GM18499 (cell line): ENCODE results near the gene EXOC8.
"Not testable (repeated sequence)": the region's sequence is repeated elsewhere in the genome, so short reads cannot be mapped to it uniquely, and the experiment has no call there.

Source experiments
- ATAC-seq: cut with Tn5 transposase; IDR thresholded peaks from one replicate; pipeline ENCODE4 v1.9.1; 2021; ENCODE audit warnings: moderate number of reproducible peaks; ENCODE audit not compliant: insufficient read depth, unreplicated experiment

The EXOC8 gene

GRCh38 chr1:231354330-231355020 is 16.8 kb upstream of the EXOC8 start:
- ATAC-seq: no peak

GRCh38 chr1:231353086-231353485 is 15.4 kb upstream of the EXOC8 start:
- ATAC-seq: no peak

GRCh38 chr1:231351816-231352215 is 14.2 kb upstream of the EXOC8 start:
- no peak for ATAC-seq

GRCh38 chr1:231348856-231349255 is 11.2 kb upstream of the EXOC8 start:
- not testable (repeated sequence) for ATAC-seq

GRCh38 chr1:231348442-231348841 is 10.8 kb upstream of the EXOC8 start:
- no peak for ATAC-seq

GRCh38 chr1:231347961-231348360 is 10.3 kb upstream of the EXOC8 start:
- ATAC-seq: no peak

- no peak for ATAC-seq
Observed at GRCh38 chr1:231340328-231341013, 2.8 kb upstream of the EXOC8 start.

- ATAC-seq: no peak
Observed at GRCh38 chr1:231338270-231339128, 847 bp upstream of the EXOC8 start, which contains the start of gene SPRTN. SPRTN (plus strand) TSS chr1:231338293; CDS start chr1:231338384, 91 bp downstream.

- ATAC-seq: no peak
Observed at GRCh38 chr1:231337043-231337471, 595 bp downstream of the EXOC8 start.

- ATAC-seq: no peak
Observed at GRCh38 chr1:231335663-231336602, 1.7 kb downstream of the EXOC8 start.

- no peak for ATAC-seq
Observed at GRCh38 chr1:231334952-231335351, 2.7 kb downstream of the EXOC8 start.

- ATAC-seq: no peak
Observed at GRCh38 chr1:231334079-231334666, 3.5 kb downstream of the EXOC8 start.

GRCh38 chr1:231332761-231333160 is 4.9 kb downstream of the EXOC8 start:
- no peak for ATAC-seq

- no peak for ATAC-seq
Observed at GRCh38 chr1:231329483-231329882, 8.2 kb downstream of the EXOC8 start.

- ATAC-seq: no peak
Observed at GRCh38 chr1:231327617-231328016, 10.0 kb downstream of the EXOC8 start.

GRCh38 chr1:231326248-231326647 is 11.4 kb downstream of the EXOC8 start:
- ATAC-seq: no peak

- no peak for ATAC-seq
Observed at GRCh38 chr1:231324660-231325059, 13.0 kb downstream of the EXOC8 start.

- no peak for ATAC-seq
Observed at GRCh38 chr1:231322880-231323530, 14.6 kb downstream of the EXOC8 start.

GRCh38 chr1:231319080-231319479 is 18.6 kb downstream of the EXOC8 start:
- no peak for ATAC-seq
